OCI-LY3 (cell line): ENCODE results near the gene DHPS.
A peak's percentile ranks its signal among the peaks of the same experiment; 100 is the strongest.

Source experiments
- H2AFZ ChIP-seq: fragments of 200-600, 300-600 bp; shearing (Covaris generic); 2 replicates; pipeline ENCODE4 v1.6.0; 2014; ENCODE audit warnings: antibody characterized with exemption, low read depth, low read length
- H3K27ac ChIP-seq: fragments of 200-600, 300-600 bp; sonication (generic); 2 replicates; pipeline ENCODE4 v1.5.1; 2014; ENCODE audit warnings: mild to moderate bottlenecking, low read length, moderate library complexity, mixed read lengths
- H3K27me3 ChIP-seq: fragments of 200-600, 300-600 bp; sonication (generic); 2 replicates; pipeline ENCODE4 v1.6.1; 2014; ENCODE audit warnings: low read depth, low read length, mixed read lengths
- H3K36me3 ChIP-seq: fragments of 200-600, 300-600 bp; sonication (generic); replicated peaks from 2 replicates; pipeline ENCODE3; 2014; ENCODE audit warnings: low read depth, low read length, mixed read lengths
- H3K4me1 ChIP-seq: fragments of 300-600, 200-600 bp; sonication (generic); 2 replicates; pipeline ENCODE4 v1.6.1; 2014; ENCODE audit warnings: low read length, mixed read lengths
- H3K4me2 ChIP-seq: fragments of 200-600, 300-600 bp; sonication (generic); 2 replicates; pipeline ENCODE4 v1.6.1; 2014; ENCODE audit warnings: low read length, mixed read lengths
- H3K4me3 ChIP-seq: fragments of 300-600, 200-600 bp; sonication (generic); 2 replicates; pipeline ENCODE4 v1.5.1; 2014; ENCODE audit warnings: antibody characterized with exemption, mild to moderate bottlenecking, low read length, moderate library complexity
- H3K79me2 ChIP-seq: fragments of 300-600, 200-600 bp; shearing (Covaris generic); 2 replicates; pipeline ENCODE4 v1.6.1; 2014; ENCODE audit warnings: mild to moderate bottlenecking, low read length, mixed read lengths
- H3K9ac ChIP-seq: fragments of 300-600, 200-600 bp; shearing (Covaris generic); 2 replicates; pipeline ENCODE4 v1.6.0; 2014; ENCODE audit warnings: mild to moderate bottlenecking, low read length, moderate library complexity
- H3K9me3 ChIP-seq: fragments of 200-600, 300-600 bp; shearing (Covaris generic); 2 replicates; pipeline ENCODE4 v1.6.1; 2014; ENCODE audit warnings: low read length, mixed read lengths; ENCODE audit not compliant: insufficient read depth
- H4K20me1 ChIP-seq: fragments of 200-600, 300-600 bp; sonication (generic); 2 replicates; pipeline ENCODE4 v1.6.1; 2016; ENCODE audit warnings: low read length, mixed read lengths; ENCODE audit not compliant: insufficient read depth
- EZH2phosphoT487 ChIP-seq: fragments of 200-600 bp; shearing (Covaris generic); IDR thresholded peaks from 2 replicates; pipeline ENCODE4 v1.6.1; 2018; ENCODE audit warnings: antibody characterized with exemption, mixed run types, low read depth
- TF ChIP-seq, protein P1 (sequence below): fragments of 200-600, 300-600 bp; sonication (generic); IDR thresholded peaks from 2 replicates; pipeline ENCODE4 v1.5.1; 2014; ENCODE audit warnings: antibody characterized with exemption, low read length, low read depth

The DHPS gene

DNA sequence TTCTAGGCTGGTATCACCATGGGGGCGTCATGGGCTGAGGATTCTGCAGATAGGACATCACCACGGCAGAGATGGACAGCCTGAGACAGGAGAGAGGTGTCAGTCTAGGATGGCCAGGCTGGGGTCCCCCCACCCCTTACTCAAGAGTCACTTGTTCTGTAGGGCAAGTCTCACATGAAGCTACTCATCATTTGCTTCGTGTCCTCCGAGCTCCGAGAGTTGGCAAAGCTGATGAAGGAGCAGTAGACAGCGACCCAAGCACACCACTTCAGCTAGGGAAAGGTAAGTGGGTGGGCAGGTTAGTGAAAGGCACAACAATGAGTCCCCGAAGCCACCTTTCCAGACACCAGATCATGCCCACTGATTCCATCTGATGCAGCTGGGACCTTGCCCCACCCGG, 13.3 kb downstream of the DHPS start:
- peaks cover 19% of the 10 kb centered on the region for H3K36me3 ChIP-seq
- peaks cover 70% of the 10 kb centered on the region for H3K79me2 ChIP-seq
- H2AFZ ChIP-seq = no peak overlapping the region

DNA sequence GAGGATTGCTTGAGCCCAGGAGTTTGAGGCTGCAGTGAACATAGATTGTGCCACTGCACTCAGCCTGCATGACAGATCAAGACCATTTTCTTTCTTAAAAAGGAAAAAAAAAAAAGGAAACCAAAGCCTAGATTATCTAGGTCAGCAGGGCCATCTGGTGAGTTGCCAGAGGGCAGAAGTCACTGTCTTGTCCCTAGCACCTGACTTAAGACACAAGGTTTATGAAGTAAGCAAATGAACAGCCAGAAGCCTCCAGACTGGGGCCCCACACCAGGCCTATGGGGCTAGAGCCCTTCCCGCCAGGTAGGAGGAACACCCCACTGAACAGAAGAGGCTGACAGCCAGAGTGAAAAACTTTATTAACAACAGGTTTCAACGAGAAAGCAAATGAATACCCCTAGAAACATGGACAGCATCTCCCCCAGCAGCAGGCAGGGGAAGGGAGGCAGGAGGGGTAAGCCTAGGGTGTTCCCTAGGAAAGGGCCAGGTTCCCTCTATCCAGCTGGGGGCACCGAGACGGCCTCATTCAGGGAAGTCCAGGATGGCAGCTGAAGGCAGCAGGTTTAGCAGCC, 13.9 kb downstream of the DHPS start:
- Histone ChIP-seq H3K27me3 (no peaks in the 10 kb centered on the region), H3K36me3 (peaks cover 20% of the 10 kb centered on the region), H3K9ac (no peak overlapping the region), H3K27ac (no peak overlapping the region), H3K4me2 (peak overlapping the region; percentile 96), H4K20me1 (no peaks in the 10 kb centered on the region), H2AFZ (no peak overlapping the region), H3K79me2 (peaks cover 73% of the 10 kb centered on the region), H3K4me1 (peaks cover 38% of the 10 kb centered on the region), H3K9me3 (no peaks in the 10 kb centered on the region), H3K4me3 (peak overlapping the region; percentile 88; the same call in 1 of the 2 replicates)
- TF ChIP-seq, protein P1, sequence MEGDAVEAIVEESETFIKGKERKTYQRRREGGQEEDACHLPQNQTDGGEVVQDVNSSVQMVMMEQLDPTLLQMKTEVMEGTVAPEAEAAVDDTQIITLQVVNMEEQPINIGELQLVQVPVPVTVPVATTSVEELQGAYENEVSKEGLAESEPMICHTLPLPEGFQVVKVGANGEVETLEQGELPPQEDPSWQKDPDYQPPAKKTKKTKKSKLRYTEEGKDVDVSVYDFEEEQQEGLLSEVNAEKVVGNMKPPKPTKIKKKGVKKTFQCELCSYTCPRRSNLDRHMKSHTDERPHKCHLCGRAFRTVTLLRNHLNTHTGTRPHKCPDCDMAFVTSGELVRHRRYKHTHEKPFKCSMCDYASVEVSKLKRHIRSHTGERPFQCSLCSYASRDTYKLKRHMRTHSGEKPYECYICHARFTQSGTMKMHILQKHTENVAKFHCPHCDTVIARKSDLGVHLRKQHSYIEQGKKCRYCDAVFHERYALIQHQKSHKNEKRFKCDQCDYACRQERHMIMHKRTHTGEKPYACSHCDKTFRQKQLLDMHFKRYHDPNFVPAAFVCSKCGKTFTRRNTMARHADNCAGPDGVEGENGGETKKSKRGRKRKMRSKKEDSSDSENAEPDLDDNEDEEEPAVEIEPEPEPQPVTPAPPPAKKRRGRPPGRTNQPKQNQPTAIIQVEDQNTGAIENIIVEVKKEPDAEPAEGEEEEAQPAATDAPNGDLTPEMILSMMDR = no peak
- TF ChIP-seq EZH2phosphoT487 = no peak

More for the DNA sequence above, 13.3 kb downstream of the DHPS start:
- Histone ChIP-seq H3K9me3 (no peaks in the 10 kb centered on the region), H3K27ac (no peak overlapping the region), H3K4me1 (peaks cover 38% of the 10 kb centered on the region), H3K4me2 (peak overlapping the region; percentile 96), H4K20me1 (no peaks in the 10 kb centered on the region), H3K9ac (peak overlapping the region; percentile 88; the same call in 1 of the 2 replicates), H3K27me3 (no peaks in the 10 kb centered on the region), H3K4me3 (peak overlapping the region; percentile 88)
- TF ChIP-seq, protein P1 = no peak
- no peak for TF ChIP-seq EZH2phosphoT487

DNA sequence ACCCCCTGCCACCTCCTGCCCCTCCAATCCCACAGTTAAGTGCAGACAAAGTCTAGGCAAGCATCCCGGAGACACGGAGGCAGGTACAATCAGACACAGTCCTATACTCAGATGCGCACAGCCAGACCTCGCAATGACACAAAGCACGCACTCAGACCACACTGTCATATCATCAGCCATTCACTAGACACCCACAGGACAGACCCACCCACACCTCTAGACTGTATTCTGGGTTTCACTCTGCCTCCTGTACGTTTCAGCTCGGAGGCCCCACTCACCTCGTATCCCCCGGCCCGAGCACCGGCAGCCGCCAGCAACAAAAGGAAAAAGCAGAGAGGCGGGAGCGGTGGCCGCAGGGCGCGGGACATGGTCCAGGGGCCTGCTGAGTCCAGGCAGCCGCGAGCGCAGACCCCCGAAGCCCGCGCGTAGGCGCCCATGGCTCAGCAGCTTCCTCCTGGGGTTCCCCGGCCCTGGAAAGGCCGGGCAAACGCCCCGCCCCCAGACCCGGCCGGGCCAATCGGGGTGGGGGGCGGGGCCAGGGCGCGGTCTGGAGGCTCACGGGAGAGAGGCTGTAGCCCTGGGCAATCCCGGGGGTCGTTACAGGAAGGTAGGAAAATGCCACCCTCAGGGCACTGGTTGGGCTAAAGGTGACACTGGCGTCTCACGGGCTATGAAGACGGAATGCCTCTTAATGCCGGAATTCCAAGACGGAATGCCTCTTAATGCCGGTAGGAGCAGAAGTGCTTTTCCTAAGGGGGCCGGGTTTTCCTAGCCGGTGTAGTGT, 15.2 kb downstream of the DHPS start, which contains the start of the genes MAN2B1 and WDR83:
TSS of gene MAN2B1 (minus strand) at position 478 of the 784 bp plus-strand sequence. CDS start at position 437, 41 bp downstream.
TSS of gene WDR83 (plus strand) at position 543 of the 784 bp plus-strand sequence. CDS start 2,984 bp downstream, outside the sequence.
- peak within 1 kb of the TSS; percentile 97 for H3K9ac ChIP-seq
- 0 out of 2 replicates have a peak within 1 kb of the TSS, but pooled peaks have one; percentile 29 for H2AFZ ChIP-seq
- peak within 1 kb of the TSS; percentile 85 for H3K27ac ChIP-seq
- H3K4me2 ChIP-seq = peak within 1 kb of the TSS; percentile 83
- peaks cover 73% of the 10 kb centered on the region for H3K79me2 ChIP-seq
- TF ChIP-seq EZH2phosphoT487 = no peak
- TF ChIP-seq, protein P1 = no peak
- peaks cover 30% of the 10 kb centered on the region for H3K36me3 ChIP-seq
- peaks cover 38% of the 10 kb centered on the region for H3K4me1 ChIP-seq
- H3K9me3 ChIP-seq = no peaks in the 10 kb centered on the region
- H3K27me3 ChIP-seq = no peaks in the 10 kb centered on the region
- no peaks in the 10 kb centered on the region for H4K20me1 ChIP-seq
- peak within 1 kb of the TSS; percentile 91 for H3K4me3 ChIP-seq

DNA sequence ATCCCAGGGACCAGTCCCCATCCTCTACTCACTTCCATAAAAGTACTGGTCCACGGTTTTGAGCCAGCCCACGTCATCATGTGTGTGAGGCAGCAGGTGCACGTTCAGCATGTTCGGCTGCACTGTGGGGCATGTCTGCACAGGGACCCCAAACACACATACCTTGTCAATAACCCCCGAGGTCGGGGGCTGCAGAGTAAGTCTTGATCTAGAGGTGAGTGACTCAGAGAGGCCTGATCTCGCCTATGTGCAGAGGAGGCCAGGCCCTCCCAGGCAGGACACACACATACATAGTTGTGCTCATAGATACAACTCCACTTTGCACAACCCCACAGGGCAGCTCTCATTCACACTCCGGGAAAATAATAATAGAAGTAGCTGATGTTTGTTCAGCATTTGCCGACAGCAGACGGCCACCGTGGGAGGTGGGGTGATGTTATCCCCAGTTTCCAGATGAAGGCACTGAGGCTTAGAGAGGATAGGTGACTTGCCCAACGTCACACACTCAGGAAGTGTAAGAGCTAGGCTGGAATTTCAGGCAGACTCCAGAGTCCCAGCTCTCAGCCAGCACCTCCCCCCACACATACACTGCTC, 15.9 kb downstream of the DHPS start:
- TF ChIP-seq EZH2phosphoT487 = no peak
- TF ChIP-seq, protein P1 = no peak
- Histone ChIP-seq H2AFZ (no peak overlapping the region), H4K20me1 (no peaks in the 10 kb centered on the region), H3K36me3 (peaks cover 37% of the 10 kb centered on the region), H3K27ac (peak overlapping the region; percentile 85), H3K4me3 (peak overlapping the region; percentile 91), H3K4me2 (peak overlapping the region; percentile 83), H3K9ac (peak overlapping the region; percentile 97), H3K79me2 (peaks cover 73% of the 10 kb centered on the region), H3K27me3 (no peaks in the 10 kb centered on the region), H3K9me3 (no peaks in the 10 kb centered on the region), H3K4me1 (peaks cover 38% of the 10 kb centered on the region)
